ENCODE data around the gene ZNF501. TPM values are rescaled to one million over a fixed set of nuclear protein-coding genes. Genes with fewer than 3 reads are reported as not detected.

The ZNF501 gene
- total RNA-seq, 2 donors from 2014 or later = 3.0 TPM

- no peaks in the 10 kb centered on the region for H3K9me3 ChIP-seq
- intact Hi-C loops (cut with DNase I) = no loop called here
- no peak overlapping the region for H3K9ac ChIP-seq (ENCODE audit: low read depth in 2 of 2, low read length in 2 of 2)
- no peak overlapping the region for H3K4me3 ChIP-seq
- H3K36me3 ChIP-seq = no peaks in the 10 kb centered on the region
- H3K27ac ChIP-seq = no peak overlapping the region
- H3K4me1 ChIP-seq = no peaks in the 10 kb centered on the region
- TF ChIP-seq CTCF (IDR thresholded peaks at IDR 0.05) = no peak
- no peak for DNase-seq
- no peaks in the 10 kb centered on the region for H3K27me3 ChIP-seq
Observed at GRCh38 chr3:44772099-44772442, 42.6 kb downstream of the ZNF501 start.

GRCh38 chr3:44782891-44783290, 53.5 kb downstream of the ZNF501 start:
- H3K36me3 ChIP-seq = no peaks in the 10 kb centered on the region
- no peaks in the 10 kb centered on the region for H3K9me3 ChIP-seq
- H3K9ac ChIP-seq (ENCODE audit: low read depth in 2 of 2, low read length in 2 of 2) = no peak overlapping the region
- H3K27ac ChIP-seq = no peak overlapping the region
- intact Hi-C loops (cut with DNase I) = no loop called here
- no peak for DNase-seq
- H3K4me1 ChIP-seq = no peaks in the 10 kb centered on the region
- H3K4me3 ChIP-seq = no peak overlapping the region
- TF ChIP-seq CTCF (IDR thresholded peaks at IDR 0.05) = no peak
- no peaks in the 10 kb centered on the region for H3K27me3 ChIP-seq

Other genes starting within 250 kb of the ZNF501 start
- 1 to 10 TPM; 1.2 to 2.8 TPM for gene ZKSCAN7, start 174.4 kb upstream of the ZNF501 start, total RNA-seq
- gene ZNF660, start 144.7 kb upstream of the ZNF501 start, total RNA-seq = under 1 TPM; 0.57 to 0.72 TPM
- 10 to 100 TPM; 10.5 to 13.5 TPM for gene ZNF197, start 104.6 kb upstream of the ZNF501 start, total RNA-seq
- 1 to 10 TPM; 6.6 to 7.4 TPM for gene ZNF35, start 80.9 kb upstream of the ZNF501 start, total RNA-seq
- 1 to 10 TPM; 3.3 to 3.5 TPM for gene ZNF502, start 17.0 kb upstream of the ZNF501 start, total RNA-seq
- gene KIAA1143, start 32.0 kb downstream of the ZNF501 start, total RNA-seq = 10 to 100 TPM; 15.8 to 24.3 TPM
- gene KIF15, start 32.2 kb downstream of the ZNF501 start, total RNA-seq = 10 to 100 TPM in 1 of 2 donors, 1 to 10 TPM in 1; 5.9 to 21.3 TPM
- 1 to 10 TPM; 7.3 to 10.0 TPM for gene TMEM42, start 132.3 kb downstream of the ZNF501 start, total RNA-seq
- gene TGM4, start 145.0 kb downstream of the ZNF501 start, total RNA-seq = not detected
- gene ZDHHC3, start 246.5 kb downstream of the ZNF501 start, total RNA-seq = 100 to 1,000 TPM; 152 to 162 TPM
- gene EXOSC7, start 246.6 kb downstream of the ZNF501 start, total RNA-seq = 10 to 100 TPM; 24.9 to 35.6 TPM